Thymus (tissue), 11 donors: Measurements from ENCODE around the gene CRISPLD2. TPM values are rescaled to one million over a fixed set of nuclear protein-coding genes. Genes with fewer than 3 reads are reported as not detected.
"Not testable (repeated sequence)": the region's sequence is repeated elsewhere in the genome, so short reads cannot be mapped to it uniquely, and the experiment has no call there.

Experiments used
- DNase-seq, 9 donors: peaks; one replicate each; pipeline ENCODE4 v3.0.0-alpha.2; 2013; ENCODE audit warnings: low spot score in 9 of 9, low read depth in 6 of 9, missing footprints in 1 of 9
- H3K27ac ChIP-seq, 2 donors: one replicate each; pipeline ENCODE4 v1.5.1; 2013; ENCODE audit warnings: control low read depth in 1 of 2, low read depth in 1 of 2, low read length in 1 of 2, mild to moderate bottlenecking in 1 of 2, moderate library complexity in 1 of 2
- H3K27me3 ChIP-seq, 2 donors: one replicate each; pipeline ENCODE4 v1.5.1; 2013; ENCODE audit warnings: low read length in 1 of 2; ENCODE audit not compliant: control insufficient read depth in 2 of 2, insufficient read depth in 1 of 2
- H3K36me3 ChIP-seq, 2 donors: one replicate each; pipeline ENCODE4 v1.5.1; 2013; ENCODE audit warnings: low read length in 1 of 2, mild to moderate bottlenecking in 1 of 2, moderate library complexity in 1 of 2; ENCODE audit not compliant: control insufficient read depth in 2 of 2, insufficient read depth in 2 of 2
- H3K4me1 ChIP-seq, 2 donors: one replicate each; pipeline ENCODE4 v1.5.1; 2013; ENCODE audit warnings: low read length in 2 of 2; ENCODE audit not compliant: control insufficient read depth in 2 of 2, insufficient read depth in 2 of 2
- H3K4me3 ChIP-seq, 2 donors: one replicate each; pipeline ENCODE4 v1.5.1; 2013; ENCODE audit warnings: low read length in 2 of 2, control low read depth in 1 of 2, mild to moderate bottlenecking in 1 of 2
- H3K9me3 ChIP-seq, 2 donors: one replicate each; pipeline ENCODE4 v1.5.1; 2013; ENCODE audit warnings: low read length in 1 of 2, mild to moderate bottlenecking in 1 of 2; ENCODE audit not compliant: control insufficient read depth in 2 of 2, insufficient read depth in 1 of 2
- WGBS: extraction: QIAGEN DNeasy Blood & Tissue Kit; methylation state at CpG from one replicate; pipeline ENCODE4 v1.1.7; 2013; 5-methylcytosine and 5-hydroxymethylcytosine counted together
- polyA plus RNA-seq: library from polyadenylated mRNA; stranded (reverse); fragments of 200-250 nt; gene quantifications from one replicate; pipeline ENCODE4 v1.2.3, GENCODE V29; 2013
- total RNA-seq: library from RNA; stranded (reverse); fragments of 120-200 nt; gene quantifications from one replicate; pipeline ENCODE4 v1.2.4, GENCODE V29; 2013
- donor health status: healthy.

The CRISPLD2 gene
- total and polyA plus RNA-seq, 2 donors, result 2.1 to 7.2 TPM

GRCh38 chr16:84929421-84930297 lies 109.9 kb downstream of the CRISPLD2 start:
- H3K27ac ChIP-seq, result no peak overlapping the region
- no peaks in the 10 kb centered on the region for H3K27me3 ChIP-seq
- no peak for DNase-seq
- H3K4me3 ChIP-seq, result no peak overlapping the region
- 89% methylated on average over 36 of the region's 36 CpGs for WGBS
- no peaks in the 10 kb centered on the region for H3K9me3 ChIP-seq
- no peaks in the 10 kb centered on the region for H3K36me3 ChIP-seq
- H3K4me1 ChIP-seq, result no peaks in the 10 kb centered on the region

DNA sequence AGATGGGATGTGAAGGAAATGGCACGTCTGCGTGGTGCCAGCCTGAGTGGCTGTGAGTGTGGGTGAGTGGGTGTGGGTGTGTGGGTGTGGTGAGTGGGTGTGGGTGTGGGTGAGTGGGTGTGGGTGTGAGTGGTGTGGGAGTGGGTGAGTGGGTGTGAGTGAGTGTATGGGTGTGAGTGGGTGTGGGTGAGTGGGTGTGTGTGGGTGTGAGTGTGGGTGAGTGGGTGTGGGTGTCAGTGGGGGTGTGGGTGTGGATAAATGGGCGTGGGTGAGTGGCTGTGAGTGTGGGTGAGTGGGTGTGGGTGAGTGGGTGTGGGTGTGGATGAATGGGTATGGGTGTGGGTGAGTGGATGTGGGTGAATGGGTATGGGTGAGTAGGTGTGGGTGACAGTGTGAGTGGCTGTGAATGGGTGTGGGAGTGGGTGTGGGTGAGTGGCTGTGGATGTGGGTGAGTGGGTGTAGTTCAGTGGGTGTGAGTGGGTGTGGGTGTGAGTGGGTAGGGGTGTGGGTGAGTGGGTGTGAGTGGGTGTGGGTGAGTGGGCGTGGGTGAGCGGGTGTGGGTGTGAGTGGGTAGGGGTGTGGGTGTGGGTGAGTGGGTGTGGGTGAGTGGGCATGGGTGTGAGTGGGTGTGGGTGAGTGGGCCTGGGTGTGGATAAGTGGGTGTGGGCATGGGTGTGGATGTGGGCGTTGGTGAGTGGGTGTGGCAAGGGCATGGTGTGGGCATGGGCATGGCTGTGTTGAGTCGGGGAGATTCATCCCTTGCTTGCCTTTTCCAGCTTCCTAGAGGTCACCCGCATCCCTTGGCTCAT lies 110.7 kb downstream of the CRISPLD2 start:
- WGBS, result 76% methylated on average over 8 of the region's 8 CpGs
- peak overlapping the region in 1 of 2 donors; percentile 5 for H3K27ac ChIP-seq

GRCh38 chr16:84931107-84931494 lies 111.3 kb downstream of the CRISPLD2 start:
- DNase-seq, result no peak
- H3K27ac ChIP-seq, result no peak overlapping the region
- 80% methylated on average over 4 of the region's 4 CpGs for WGBS
- no peak overlapping the region for H3K4me3 ChIP-seq
- no peaks in the 10 kb centered on the region for H3K9me3 ChIP-seq
- H3K27me3 ChIP-seq, result no peaks in the 10 kb centered on the region
- no peaks in the 10 kb centered on the region for H3K36me3 ChIP-seq
- H3K4me1 ChIP-seq, result no peaks in the 10 kb centered on the region

More for the DNA sequence above, 110.7 kb downstream of the CRISPLD2 start:
- Histone ChIP-seq H3K4me1 (no peaks in the 10 kb centered on the region), H3K36me3 (no peaks in the 10 kb centered on the region), H3K27me3 (no peaks in the 10 kb centered on the region), H3K9me3 (no peaks in the 10 kb centered on the region), H3K4me3 (no peak overlapping the region)
- no peak for DNase-seq

GRCh38 chr16:84931506-84931905 lies 111.7 kb downstream of the CRISPLD2 start:
- no peaks in the 10 kb centered on the region for H3K27me3 ChIP-seq
- H3K9me3 ChIP-seq, result no peaks in the 10 kb centered on the region
- no peak overlapping the region for H3K4me3 ChIP-seq
- WGBS, result 94% methylated on average over 8 of the region's 8 CpGs
- H3K36me3 ChIP-seq, result no peaks in the 10 kb centered on the region
- H3K4me1 ChIP-seq, result no peaks in the 10 kb centered on the region
- no peak overlapping the region for H3K27ac ChIP-seq
- no peak for DNase-seq

- Histone ChIP-seq H3K36me3 (no peaks in the 10 kb centered on the region), H3K27ac (no peak overlapping the region), H3K4me1 (no peaks in the 10 kb centered on the region), H3K27me3 (no peaks in the 10 kb centered on the region), H3K4me3 (no peak overlapping the region), H3K9me3 (no peaks in the 10 kb centered on the region)
- no peak for DNase-seq
- WGBS, result 93% methylated on average over 5 of the region's 5 CpGs
These were observed 112.9 kb downstream of the CRISPLD2 start for GRCh38 chr16:84932681-84933080.

DNA sequence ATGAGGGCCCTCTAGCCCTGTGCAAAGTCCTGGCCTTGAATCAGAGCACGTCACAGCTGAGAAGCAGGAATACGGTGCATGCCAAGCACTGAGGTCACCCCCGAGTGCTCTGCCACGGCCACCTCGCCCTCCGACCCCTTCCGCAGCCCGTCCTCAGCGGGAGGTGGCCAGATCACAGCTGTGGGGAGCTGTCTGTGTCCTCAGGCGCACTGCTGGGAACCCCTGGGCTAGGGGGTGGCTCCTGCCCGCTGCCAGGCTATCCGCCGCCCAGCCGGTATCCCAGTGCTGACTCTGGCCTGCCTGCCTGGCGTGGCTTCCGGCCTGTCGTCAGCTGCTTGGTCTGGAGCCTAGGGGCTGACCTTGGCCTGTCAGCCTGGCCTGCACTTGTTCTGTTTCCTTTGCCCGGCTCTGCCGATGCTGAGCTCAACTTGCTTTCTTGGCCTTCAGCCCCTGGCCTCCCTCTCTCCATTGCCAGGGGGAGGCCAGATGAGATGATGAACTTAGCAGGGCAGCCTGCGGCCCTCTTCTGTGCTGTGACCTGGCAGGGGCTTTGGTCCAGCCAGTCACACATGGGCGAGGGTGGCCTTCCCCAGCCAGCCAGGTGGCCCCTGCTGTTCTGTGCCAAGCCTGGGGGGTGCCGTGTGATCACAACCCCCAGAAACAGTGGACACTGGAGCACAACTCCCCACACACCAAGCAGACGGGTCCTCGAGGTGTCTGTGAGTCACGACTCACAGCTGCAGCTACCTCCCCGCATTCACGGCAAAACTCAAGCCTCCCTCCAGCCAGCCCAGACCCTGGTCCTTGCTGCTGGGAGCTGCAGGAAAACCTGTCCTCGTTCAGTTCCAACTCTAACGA lies 114.2 kb downstream of the CRISPLD2 start:
- H3K4me1 ChIP-seq, result no peaks in the 10 kb centered on the region
- WGBS, result 94% methylated on average over 29 of the region's 29 CpGs
- H3K9me3 ChIP-seq, result no peaks in the 10 kb centered on the region
- no peaks in the 10 kb centered on the region for H3K36me3 ChIP-seq
- no peak overlapping the region for H3K27ac ChIP-seq
- no peak overlapping the region for H3K4me3 ChIP-seq
- no peak for DNase-seq
- no peaks in the 10 kb centered on the region for H3K27me3 ChIP-seq

- Histone ChIP-seq H3K4me3 (no peak overlapping the region), H3K27ac (no peak overlapping the region)
- no peak for DNase-seq
These were observed 117.6 kb downstream of the CRISPLD2 start for GRCh38 chr16:84937196-84938005.

GRCh38 chr16:84938616-84939015 lies 118.8 kb downstream of the CRISPLD2 start:
- not testable (repeated sequence) for H3K4me1 ChIP-seq, H3K4me3 ChIP-seq, H3K9me3 ChIP-seq, DNase-seq, H3K36me3 ChIP-seq, H3K27me3 ChIP-seq, H3K27ac ChIP-seq
- 83% methylated on average over 6 of the region's 6 CpGs for WGBS

More at GRCh38 chr16:84937196-84938005, 117.6 kb downstream of the CRISPLD2 start:
- Histone ChIP-seq H3K4me1 (no peaks in the 10 kb centered on the region), H3K9me3 (no peaks in the 10 kb centered on the region), H3K27me3 (no peaks in the 10 kb centered on the region), H3K36me3 (no peaks in the 10 kb centered on the region)
- WGBS, result 80% methylated on average over 9 of the region's 9 CpGs
